Naive thymus-derived CD8-positive, alpha-beta T cell (primary cell): ENCODE measurements around the gene MAML3. TPM values are rescaled to one million over a fixed set of nuclear protein-coding genes. Genes with fewer than 3 reads are reported as not detected.

Source experiments
- ATAC-seq, 2 donors: fragments of 150-1000 bp; cut with Tn5 transposase in 1 of 2; sonication (Bioruptor Pico), chemical (Tn5 transposase) in 1 of 2; 1 replicate in 1 of 2; 2 replicates in 1 of 2; pipeline ENCODE4 v1.10.0; 2021; ENCODE audit warnings: mild to moderate bottlenecking in 2 of 2, moderate library complexity in 2 of 2
- POLR2A ChIA-PET: fragments of 350-600 bp; sonication (Branson Sonifier 250); formaldehyde crosslinking; loops from one replicate; lab custom pipeline; 2021; ENCODE audit warnings: antibody characterized with exemption; lab: Charles Lee
- DNase-seq, 10 donors: peaks; one replicate each; pipeline versions ENCODE4 v3.0.0 to v3.0.0-alpha.2; 2020 to 2022
- H3K27ac Mint-ChIP-seq, 10 donors: one replicate each; pipeline ENCODE4 v1.8.0; 2020 to 2022; ENCODE audit warnings: mild to moderate bottlenecking in 10 of 10, mixed read lengths in 10 of 10, moderate library complexity in 4 of 10, inconsistent platforms in 1 of 10
- H3K27me3 Mint-ChIP-seq, 5 donors: one replicate each; pipeline ENCODE4 v1.8.0; 2021 to 2022; ENCODE audit warnings: mixed read lengths in 5 of 5
- H3K36me3 Mint-ChIP-seq, 3 donors: one replicate each; pipeline ENCODE4 v1.8.0; 2020 to 2022; ENCODE audit warnings: mixed read lengths in 3 of 3, mild to moderate bottlenecking in 2 of 3, inconsistent platforms in 1 of 3
- H3K4me1 Mint-ChIP-seq, 4 donors: one replicate each; pipeline ENCODE4 v1.8.0; 2021 to 2022; ENCODE audit warnings: mixed read lengths in 4 of 4
- H3K4me3 Mint-ChIP-seq, 10 donors: one replicate each; pipeline ENCODE4 v1.8.0; 2020 to 2022; ENCODE audit warnings: mild to moderate bottlenecking in 10 of 10, mixed read lengths in 10 of 10, moderate library complexity in 6 of 10, inconsistent platforms in 1 of 10
- H3K9me3 Mint-ChIP-seq, 9 donors: one replicate each; pipeline ENCODE4 v1.8.0; 2020 to 2022; ENCODE audit warnings: mixed read lengths in 9 of 9, mild to moderate bottlenecking in 3 of 9, inconsistent platforms in 1 of 9, moderate library complexity in 1 of 9
- polyA plus RNA-seq, 3 donors: library from polyadenylated mRNA; unstranded; fragments of 300-500 nt; fragmentation: Illumina TruSeq; gene quantifications; one replicate each; pipeline ENCODE4 v1.2.3, GENCODE V29; 2021
- total RNA-seq, 8 experiments: library from RNA in 2 of 8; stranded (reverse) in 2 of 8; gene quantifications; one replicate each; pipeline ENCODE4 v1.2.3 and lab custom pipeline; 2021 to 2026

Gene MAML3
- total and polyA plus RNA-seq, 5 experiments from 2014 or later = 0.51 to 5.3 (median 1.6) TPM

DNA sequence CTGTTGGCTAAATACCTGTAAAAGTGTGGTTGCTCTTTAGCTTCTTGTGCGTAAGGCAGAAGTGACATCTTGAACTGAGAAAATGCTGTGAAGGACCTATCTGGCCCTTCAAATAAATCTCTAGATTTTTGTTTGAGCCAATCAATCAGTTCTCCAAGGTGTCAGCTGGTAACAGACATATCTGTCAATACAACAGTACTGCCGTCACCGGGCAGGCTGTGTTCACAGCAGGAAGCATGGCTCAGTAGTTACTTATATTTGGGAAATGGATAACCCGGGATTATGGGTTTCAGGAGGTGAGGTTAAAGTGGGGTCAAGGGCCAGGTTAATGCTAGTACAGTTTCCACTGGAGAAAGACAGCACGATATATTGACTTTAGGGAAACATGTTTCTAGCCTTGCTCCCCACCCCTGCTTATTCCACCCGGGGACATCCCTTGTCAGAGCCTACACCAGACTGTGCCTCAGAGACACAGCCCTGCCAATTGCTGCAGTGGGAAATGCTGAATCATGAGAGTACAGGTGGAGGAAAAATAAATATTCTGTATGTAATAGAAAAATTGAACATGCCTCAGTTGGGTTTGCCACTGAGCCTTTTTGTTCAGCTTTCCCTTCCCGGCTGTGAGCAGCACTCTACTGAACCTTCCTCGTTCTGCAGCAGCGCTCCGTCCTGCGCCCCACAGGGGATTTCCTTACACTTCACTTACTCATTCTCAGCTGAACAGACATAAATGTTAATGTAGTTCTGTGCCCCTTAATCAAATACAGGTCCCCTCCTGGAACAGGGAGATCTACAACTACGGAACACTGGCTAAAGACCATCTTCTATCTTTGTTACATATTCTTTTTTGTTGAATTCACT is 367.3 kb downstream of the MAML3 start:
- no peak overlapping the region for H3K4me3 Mint-ChIP-seq
- ATAC-seq (no peak), DNase-seq (no peak)
- H3K9me3 Mint-ChIP-seq = no peaks in the 10 kb centered on the region
- POLR2A ChIA-PET = no interaction called here
- H3K27me3 Mint-ChIP-seq = peaks cover 0 to 2% (median 0%) of the 10 kb centered on the region in 5 donors
- H3K27ac Mint-ChIP-seq = no peak overlapping the region
- no peaks in the 10 kb centered on the region for H3K36me3 Mint-ChIP-seq
- H3K4me1 Mint-ChIP-seq = peaks cover 0 to 3% (median 1%) of the 10 kb centered on the region in 4 donors

DNA sequence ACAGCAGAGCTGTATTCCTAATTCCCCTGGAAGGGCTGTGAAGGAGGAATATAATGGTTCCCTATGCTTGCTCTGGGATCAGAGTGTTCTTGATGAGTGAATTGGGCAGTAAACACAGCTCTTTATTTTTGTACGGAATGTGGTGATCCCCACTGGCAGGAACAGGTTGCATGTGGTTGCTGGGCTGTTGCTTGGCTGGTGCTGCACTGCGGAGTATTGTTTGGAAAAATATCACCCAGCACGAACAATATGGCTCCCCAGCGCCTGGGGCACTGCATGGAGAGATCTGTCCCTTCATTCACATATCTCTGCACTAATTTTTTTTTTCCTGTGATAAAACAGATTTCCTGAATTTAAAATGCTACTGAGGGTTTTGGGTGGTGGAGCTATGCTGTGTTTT is 368.6 kb downstream of the MAML3 start:
- ATAC-seq (no peak), DNase-seq (no peak)
- no peak overlapping the region for H3K4me3 Mint-ChIP-seq
- POLR2A ChIA-PET = no interaction called here
- H3K36me3 Mint-ChIP-seq = no peaks in the 10 kb centered on the region
- H3K27ac Mint-ChIP-seq = no peak overlapping the region
- H3K27me3 Mint-ChIP-seq = peaks cover 0 to 2% (median 0%) of the 10 kb centered on the region in 5 donors
- no peaks in the 10 kb centered on the region for H3K9me3 Mint-ChIP-seq
- H3K4me1 Mint-ChIP-seq = peaks cover 0 to 3% (median 1%) of the 10 kb centered on the region in 4 donors

DNA sequence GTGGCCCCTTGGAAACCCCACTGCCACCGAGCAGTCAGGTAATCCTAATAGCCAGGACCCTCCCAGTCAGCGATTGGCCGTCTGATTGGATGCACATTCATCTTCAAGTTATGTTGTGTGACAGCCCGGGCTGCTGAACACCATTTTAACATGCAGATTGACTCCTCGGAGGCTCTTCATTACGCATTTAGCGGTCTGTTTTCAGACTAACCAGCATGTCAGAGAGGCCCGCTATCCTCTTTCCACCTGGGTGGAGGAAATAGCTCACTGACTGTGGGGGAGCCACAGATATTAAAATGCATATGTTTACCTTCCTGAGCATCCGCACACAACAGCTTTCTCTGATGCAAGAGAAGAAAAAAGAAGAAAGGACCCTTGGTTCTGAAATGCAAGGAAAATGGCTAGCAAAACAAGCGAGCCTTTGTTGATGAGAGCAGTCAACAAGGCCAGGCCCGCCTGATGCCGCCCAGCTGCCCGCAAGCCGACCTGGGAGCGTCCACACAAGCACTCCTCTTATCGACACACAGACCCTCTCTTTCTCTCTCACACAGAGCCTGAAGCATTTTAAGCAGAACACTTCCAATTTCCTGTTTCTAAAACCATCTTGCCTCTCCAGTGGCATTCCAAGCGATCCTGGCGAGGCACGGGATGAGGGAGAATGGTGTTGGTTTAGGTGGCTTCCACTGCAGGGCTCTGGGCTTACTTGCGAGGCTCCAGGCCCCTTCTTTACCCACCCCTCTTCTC is 370.1 kb downstream of the MAML3 start:
- Mint-ChIP-seq H3K27ac (no peak overlapping the region), H3K27me3 (peaks cover 0 to 2% (median 0%) of the 10 kb centered on the region in 5 donors), H3K4me1 (peaks cover 0 to 3% (median 0%) of the 10 kb centered on the region in 4 donors), H3K4me3 (no peak overlapping the region), H3K9me3 (no peaks in the 10 kb centered on the region), H3K36me3 (no peaks in the 10 kb centered on the region)
- POLR2A ChIA-PET = no interaction called here
- DNase-seq = no peak
- no peak for ATAC-seq

DNA sequence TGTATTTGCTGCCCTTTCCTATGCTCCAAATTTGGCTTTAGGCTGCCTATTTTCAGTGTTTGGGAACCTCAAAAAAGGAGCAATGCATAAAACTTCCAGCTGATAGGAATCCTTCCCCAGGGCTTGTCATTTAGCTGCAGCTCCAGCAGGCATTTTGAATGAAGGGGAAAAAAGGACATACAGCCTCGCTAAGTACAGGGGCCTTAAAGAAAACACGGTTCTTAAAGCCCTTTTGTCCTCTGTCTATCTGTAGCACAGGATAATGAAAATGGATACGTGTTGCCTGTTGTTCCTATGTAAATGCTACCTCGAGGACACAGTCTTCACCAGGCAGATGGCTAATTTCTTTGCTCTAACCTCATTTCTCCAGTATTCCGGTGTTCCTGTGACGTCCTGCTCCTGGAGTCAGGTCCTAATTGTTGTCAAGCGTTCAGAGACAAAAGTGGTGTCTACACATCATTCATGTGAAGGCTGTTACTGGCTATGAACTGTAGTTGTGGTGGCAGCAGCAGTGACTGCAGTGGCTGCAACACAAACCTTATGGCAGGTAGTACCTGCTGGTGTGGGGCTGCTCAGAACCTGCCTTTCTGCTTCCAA is 371.0 kb downstream of the MAML3 start:
- no peak for ATAC-seq
- Mint-ChIP-seq H3K4me3 (no peak overlapping the region), H3K27me3 (no peaks in the 10 kb centered on the region), H3K4me1 (peaks cover 0 to 3% (median 0%) of the 10 kb centered on the region in 4 donors), H3K36me3 (no peaks in the 10 kb centered on the region), H3K9me3 (no peaks in the 10 kb centered on the region), H3K27ac (no peak overlapping the region)
- POLR2A ChIA-PET = no interaction called here
- no peak for DNase-seq

DNA sequence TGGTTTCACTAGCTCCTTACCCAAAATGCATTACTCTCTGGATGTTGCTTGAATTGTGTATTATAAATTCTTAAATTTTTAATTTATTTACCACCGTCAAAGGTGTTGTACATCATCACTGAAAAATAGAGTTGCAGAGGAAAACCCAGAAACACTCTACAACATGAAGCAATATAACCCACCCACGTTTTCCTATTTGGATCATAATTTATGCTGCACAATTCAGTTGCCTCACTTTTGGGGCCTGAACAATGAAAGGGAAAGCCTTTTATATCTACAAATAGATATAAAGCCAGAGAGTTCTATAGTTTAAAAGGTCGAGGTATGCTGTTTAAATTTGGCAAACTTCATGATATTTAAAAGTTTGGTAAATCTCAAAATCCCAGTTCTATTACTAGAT is 372.9 kb downstream of the MAML3 start:
- Mint-ChIP-seq H3K27ac (no peak overlapping the region), H3K27me3 (no peaks in the 10 kb centered on the region), H3K9me3 (no peaks in the 10 kb centered on the region), H3K4me1 (no peaks in the 10 kb centered on the region), H3K4me3 (no peak overlapping the region), H3K36me3 (no peaks in the 10 kb centered on the region)
- DNase-seq = no peak
- POLR2A ChIA-PET = no interaction called here
- no peak for ATAC-seq

DNA sequence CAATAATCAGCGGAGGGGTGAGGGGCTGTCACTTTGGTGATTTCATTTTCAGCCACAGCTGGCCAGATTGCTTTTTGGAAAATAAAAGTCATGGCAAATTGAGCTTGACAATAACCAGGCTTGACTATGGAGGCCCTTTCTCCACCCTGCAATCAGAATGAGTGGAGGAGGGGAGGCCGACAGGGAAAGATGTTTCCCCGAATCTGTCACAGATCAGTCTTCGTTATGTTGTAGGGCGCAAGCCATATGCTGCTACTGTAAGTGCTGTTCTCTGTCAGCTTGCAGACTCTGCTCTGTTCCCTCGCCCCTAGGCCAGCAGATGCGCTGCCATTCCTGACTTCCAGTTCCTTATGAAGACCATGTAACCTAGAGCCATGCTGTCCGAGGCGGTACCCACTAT is 374.3 kb downstream of the MAML3 start:
- Mint-ChIP-seq H3K9me3 (no peaks in the 10 kb centered on the region), H3K27ac (no peak overlapping the region), H3K36me3 (no peaks in the 10 kb centered on the region), H3K4me3 (no peak overlapping the region), H3K27me3 (no peaks in the 10 kb centered on the region), H3K4me1 (no peaks in the 10 kb centered on the region)
- DNase-seq (no peak), ATAC-seq (no peak)
- POLR2A ChIA-PET = no interaction called here

DNA sequence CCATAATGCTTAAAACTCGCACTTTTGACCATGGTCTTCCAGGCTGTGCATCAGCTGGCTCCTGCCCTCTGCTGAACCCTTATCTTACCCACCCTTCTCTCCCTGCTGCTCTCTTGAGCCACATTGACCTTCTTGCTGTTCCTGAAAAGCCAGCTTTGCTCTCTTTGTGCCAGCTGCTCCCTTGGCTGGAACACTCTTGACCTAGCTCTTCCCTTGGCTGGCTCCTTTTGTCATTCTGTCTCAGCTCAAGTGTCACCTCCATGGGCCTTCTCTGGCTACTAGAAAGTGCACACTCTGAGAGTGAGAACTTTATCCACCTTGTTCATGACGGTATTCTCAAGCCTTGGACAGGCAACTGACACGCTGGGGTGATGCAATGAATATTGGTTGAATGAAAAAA is 376.2 kb downstream of the MAML3 start:
- POLR2A ChIA-PET = no interaction called here
- no peak for DNase-seq
- Mint-ChIP-seq H3K4me3 (no peak overlapping the region), H3K27me3 (no peaks in the 10 kb centered on the region), H3K36me3 (no peaks in the 10 kb centered on the region), H3K4me1 (no peaks in the 10 kb centered on the region), H3K27ac (peak overlapping the region in 1 of 10 donors; percentile 22), H3K9me3 (no peaks in the 10 kb centered on the region)
- ATAC-seq = no peak

DNA sequence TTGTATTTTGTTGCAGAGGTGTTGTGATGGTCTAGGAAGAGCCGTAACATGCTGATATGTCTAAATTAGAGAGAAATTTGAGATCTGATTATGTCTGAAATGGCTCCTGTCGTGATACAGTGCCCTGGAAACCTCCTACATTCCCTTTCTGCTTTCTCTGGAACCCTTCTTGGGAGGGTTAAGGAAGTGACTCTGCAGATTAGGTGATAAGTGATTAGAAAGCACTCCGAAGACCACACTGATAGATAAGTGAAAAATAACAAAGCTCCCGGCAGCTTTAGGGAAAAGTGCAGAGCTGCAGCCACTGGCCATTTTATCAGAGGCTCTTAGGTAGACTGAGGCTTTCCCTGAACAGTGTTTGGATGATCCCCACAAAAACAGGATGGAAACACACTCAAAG is 377.7 kb downstream of the MAML3 start:
- no peak overlapping the region for H3K27ac Mint-ChIP-seq
- DNase-seq = no peak
- H3K9me3 Mint-ChIP-seq = no peaks in the 10 kb centered on the region
- peaks cover 0 to 2% (median 0%) of the 10 kb centered on the region in 3 donors for H3K36me3 Mint-ChIP-seq
- H3K4me1 Mint-ChIP-seq = no peaks in the 10 kb centered on the region
- H3K27me3 Mint-ChIP-seq = no peaks in the 10 kb centered on the region
- no peak for ATAC-seq
- H3K4me3 Mint-ChIP-seq = no peak overlapping the region
- POLR2A ChIA-PET = no interaction called here

DNA sequence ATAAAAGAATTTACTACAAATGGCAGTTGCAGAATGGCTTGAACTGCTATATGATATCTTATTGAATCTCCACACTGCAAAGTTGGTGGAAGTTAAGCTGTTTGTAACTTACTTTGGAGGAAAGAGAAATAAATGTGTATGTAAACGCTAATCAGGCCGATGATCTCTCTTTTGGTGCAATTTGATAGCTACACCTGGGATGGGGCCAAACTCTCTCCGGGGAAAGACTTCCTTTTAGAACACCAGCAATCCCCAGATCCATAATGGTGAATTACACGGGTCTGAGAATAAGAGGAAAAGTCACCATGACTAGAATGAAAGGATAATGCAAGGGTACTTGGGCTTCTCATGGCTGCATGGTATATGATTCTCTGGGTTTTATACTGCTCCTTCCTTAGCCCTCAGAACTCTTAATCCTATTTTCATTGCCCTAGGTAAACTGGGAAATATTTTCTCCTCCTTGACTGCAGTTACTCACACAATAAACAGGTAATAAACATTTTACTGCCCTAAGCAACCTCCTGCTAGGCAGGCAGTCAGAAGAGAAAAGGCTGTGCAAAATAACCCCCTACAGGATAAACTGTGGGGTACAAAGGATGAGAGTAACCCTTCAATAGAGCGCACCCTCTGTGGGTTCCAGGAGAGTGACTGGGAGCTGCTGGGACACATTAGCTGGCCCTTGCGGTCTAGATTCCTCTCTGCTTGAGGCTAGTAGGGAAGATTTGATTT is 379.1 kb downstream of the MAML3 start:
- DNase-seq (no peak), ATAC-seq (no peak)
- no peaks in the 10 kb centered on the region for H3K27me3 Mint-ChIP-seq
- no peaks in the 10 kb centered on the region for H3K4me1 Mint-ChIP-seq
- H3K27ac Mint-ChIP-seq = no peak overlapping the region
- H3K4me3 Mint-ChIP-seq = no peak overlapping the region
- peaks cover 0 to 3% (median 0%) of the 10 kb centered on the region in 9 donors for H3K9me3 Mint-ChIP-seq
- POLR2A ChIA-PET = no interaction called here
- peaks cover 0 to 4% (median 0%) of the 10 kb centered on the region in 3 donors for H3K36me3 Mint-ChIP-seq

DNA sequence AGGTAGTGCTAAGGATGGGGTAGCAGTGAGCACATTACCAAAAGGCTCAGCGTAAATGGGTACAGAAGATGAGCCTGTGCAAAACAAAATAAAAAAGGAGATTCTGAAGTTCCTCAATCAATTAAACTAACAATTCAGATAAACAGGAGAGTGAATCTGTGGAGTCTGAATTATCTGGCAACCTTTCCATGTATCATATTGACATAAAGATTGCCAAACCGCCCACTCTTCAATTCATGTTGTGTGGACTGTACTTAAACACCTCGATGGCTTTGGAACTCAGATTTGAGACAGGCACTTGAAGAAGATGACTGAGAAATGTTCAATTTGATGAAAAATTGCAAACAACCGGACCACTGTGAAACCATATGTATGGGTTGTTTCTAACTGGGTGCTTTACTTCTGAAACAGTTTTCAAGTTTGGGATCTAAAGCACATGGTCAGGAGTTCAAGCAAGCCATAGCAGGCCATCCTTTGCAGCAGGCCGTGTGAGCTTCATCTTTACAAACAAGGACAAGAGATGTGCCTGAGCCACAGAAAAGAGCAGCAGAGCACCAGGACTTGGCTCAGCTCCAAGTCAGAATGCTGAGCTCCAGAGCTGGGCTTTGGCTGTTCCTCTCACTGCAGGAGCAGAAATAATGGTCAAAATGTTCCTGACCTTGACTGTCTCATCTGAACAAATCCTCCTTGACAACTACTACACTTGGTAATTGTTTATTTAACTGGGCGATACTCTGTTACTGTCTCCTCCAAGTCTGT is 380.2 kb downstream of the MAML3 start:
- Mint-ChIP-seq H3K4me1 (no peaks in the 10 kb centered on the region), H3K27me3 (no peaks in the 10 kb centered on the region), H3K27ac (no peak overlapping the region)

DNA sequence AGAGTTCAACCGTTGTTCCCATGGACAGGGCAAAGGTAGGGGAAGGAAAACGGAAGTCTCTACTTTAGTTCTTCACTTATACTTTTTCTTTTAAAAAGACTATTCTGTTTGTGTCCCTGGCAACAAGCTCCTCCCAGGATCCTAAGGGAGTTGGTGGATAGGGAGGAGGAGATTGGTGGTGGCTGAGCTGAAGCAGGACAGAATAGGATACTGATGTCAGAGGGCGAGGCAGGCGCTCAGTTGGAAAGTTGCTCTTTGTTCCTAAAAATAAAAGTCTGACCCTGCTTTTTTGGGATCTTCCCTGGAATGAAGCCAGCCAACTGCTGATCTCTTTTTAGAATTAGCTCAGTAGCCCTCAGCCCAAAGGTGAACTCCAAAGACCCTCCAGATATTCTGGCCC is 383.6 kb downstream of the MAML3 start:
- ATAC-seq (no peak), DNase-seq (no peak)
- no peak overlapping the region for H3K4me3 Mint-ChIP-seq
- H3K9me3 Mint-ChIP-seq = peaks cover 0 to 3% (median 0%) of the 10 kb centered on the region in 9 donors
- H3K36me3 Mint-ChIP-seq = peaks cover 0 to 4% (median 0%) of the 10 kb centered on the region in 3 donors
- no peak overlapping the region for H3K27ac Mint-ChIP-seq
- H3K4me1 Mint-ChIP-seq = peaks cover 0 to 5% (median 0%) of the 10 kb centered on the region in 4 donors
- POLR2A ChIA-PET = no interaction called here
- peaks cover 0 to 1% (median 0%) of the 10 kb centered on the region in 5 donors for H3K27me3 Mint-ChIP-seq

More for the DNA sequence above, 380.2 kb downstream of the MAML3 start:
- ATAC-seq (no peak), DNase-seq (no peak)
- H3K36me3 Mint-ChIP-seq = peaks cover 0 to 4% (median 0%) of the 10 kb centered on the region in 3 donors
- POLR2A ChIA-PET = no interaction called here
- peaks cover 0 to 3% (median 0%) of the 10 kb centered on the region in 9 donors for H3K9me3 Mint-ChIP-seq
- H3K4me3 Mint-ChIP-seq = no peak overlapping the region

DNA sequence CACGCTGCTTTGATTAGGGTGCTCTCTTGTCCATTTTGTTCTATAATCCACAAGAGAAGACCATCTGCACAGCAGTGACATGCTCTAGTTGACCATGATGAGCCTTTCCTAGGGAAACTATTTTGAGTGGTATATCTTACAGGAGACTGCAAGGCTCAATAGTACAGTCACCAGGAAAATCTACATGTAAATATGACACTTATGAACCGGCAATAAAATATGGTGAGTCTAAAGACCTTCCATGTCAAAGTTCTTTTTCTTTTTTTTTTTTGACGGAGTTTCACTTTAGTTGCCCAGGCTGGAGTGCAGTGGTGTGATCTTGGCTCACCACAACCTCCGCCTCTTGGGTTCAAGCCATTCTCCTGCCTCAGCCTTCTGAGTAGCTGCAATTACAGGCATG is 384.6 kb downstream of the MAML3 start:
- peaks cover 0 to 3% (median 0%) of the 10 kb centered on the region in 9 donors for H3K9me3 Mint-ChIP-seq
- H3K4me3 Mint-ChIP-seq = no peak overlapping the region
- DNase-seq (no peak), ATAC-seq (no peak)
- H3K4me1 Mint-ChIP-seq = peaks cover 0 to 10% (median 0%) of the 10 kb centered on the region in 4 donors
- POLR2A ChIA-PET = no interaction called here
- peaks cover 0 to 4% (median 0%) of the 10 kb centered on the region in 3 donors for H3K36me3 Mint-ChIP-seq
- peaks cover 0 to 1% (median 0%) of the 10 kb centered on the region in 5 donors for H3K27me3 Mint-ChIP-seq
- H3K27ac Mint-ChIP-seq = no peak overlapping the region
